MM.1S (cell line): ENCODE results near the gene SMPDL3B.

Experiments
- EZH2 ChIP-seq: fragments of 300-600 bp; sonication (generic); optimal IDR thresholded peaks from 2 replicates; pipeline ENCODE3; 2017; ENCODE audit warnings: low read depth, mild to moderate bottlenecking, antibody characterized with exemption, low read length, mixed read lengths
- TF ChIP-seq, protein P1 (sequence below): fragments of 300-600 bp; sonication (generic); IDR thresholded peaks from 2 replicates; pipeline ENCODE4 v1.5.1; 2016; ENCODE audit warnings: antibody characterized with exemption, low read length, mixed read lengths

DNA sequence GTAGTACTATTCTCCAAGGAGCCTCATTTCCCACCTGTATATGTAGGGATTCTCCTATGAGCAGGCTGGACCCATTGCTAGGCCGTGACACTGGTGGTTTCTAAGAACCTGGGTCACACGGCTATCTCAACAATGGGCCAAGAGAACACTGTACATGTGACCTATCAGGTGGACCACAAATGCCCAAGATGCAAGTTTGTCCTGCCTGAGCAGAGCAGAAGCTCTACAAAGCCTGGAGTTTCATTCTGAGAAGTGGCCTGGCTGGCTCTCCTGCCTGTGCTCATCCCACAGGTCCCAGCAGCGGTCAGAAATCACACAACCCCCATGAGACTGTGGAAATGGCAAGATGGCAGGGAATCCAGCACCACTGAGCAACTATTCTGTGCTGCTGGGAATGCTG lies 45.3 kb upstream of the SMPDL3B start:
- TF ChIP-seq, protein P1, sequence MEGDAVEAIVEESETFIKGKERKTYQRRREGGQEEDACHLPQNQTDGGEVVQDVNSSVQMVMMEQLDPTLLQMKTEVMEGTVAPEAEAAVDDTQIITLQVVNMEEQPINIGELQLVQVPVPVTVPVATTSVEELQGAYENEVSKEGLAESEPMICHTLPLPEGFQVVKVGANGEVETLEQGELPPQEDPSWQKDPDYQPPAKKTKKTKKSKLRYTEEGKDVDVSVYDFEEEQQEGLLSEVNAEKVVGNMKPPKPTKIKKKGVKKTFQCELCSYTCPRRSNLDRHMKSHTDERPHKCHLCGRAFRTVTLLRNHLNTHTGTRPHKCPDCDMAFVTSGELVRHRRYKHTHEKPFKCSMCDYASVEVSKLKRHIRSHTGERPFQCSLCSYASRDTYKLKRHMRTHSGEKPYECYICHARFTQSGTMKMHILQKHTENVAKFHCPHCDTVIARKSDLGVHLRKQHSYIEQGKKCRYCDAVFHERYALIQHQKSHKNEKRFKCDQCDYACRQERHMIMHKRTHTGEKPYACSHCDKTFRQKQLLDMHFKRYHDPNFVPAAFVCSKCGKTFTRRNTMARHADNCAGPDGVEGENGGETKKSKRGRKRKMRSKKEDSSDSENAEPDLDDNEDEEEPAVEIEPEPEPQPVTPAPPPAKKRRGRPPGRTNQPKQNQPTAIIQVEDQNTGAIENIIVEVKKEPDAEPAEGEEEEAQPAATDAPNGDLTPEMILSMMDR = no peak
- no peak for TF ChIP-seq EZH2
